Measurements from ENCODE around the gene RFX2.
"Not testable (repeated sequence)": the region's sequence is repeated elsewhere in the genome, so short reads cannot be mapped to it uniquely, and the experiment has no call there.

Gene RFX2

DNA sequence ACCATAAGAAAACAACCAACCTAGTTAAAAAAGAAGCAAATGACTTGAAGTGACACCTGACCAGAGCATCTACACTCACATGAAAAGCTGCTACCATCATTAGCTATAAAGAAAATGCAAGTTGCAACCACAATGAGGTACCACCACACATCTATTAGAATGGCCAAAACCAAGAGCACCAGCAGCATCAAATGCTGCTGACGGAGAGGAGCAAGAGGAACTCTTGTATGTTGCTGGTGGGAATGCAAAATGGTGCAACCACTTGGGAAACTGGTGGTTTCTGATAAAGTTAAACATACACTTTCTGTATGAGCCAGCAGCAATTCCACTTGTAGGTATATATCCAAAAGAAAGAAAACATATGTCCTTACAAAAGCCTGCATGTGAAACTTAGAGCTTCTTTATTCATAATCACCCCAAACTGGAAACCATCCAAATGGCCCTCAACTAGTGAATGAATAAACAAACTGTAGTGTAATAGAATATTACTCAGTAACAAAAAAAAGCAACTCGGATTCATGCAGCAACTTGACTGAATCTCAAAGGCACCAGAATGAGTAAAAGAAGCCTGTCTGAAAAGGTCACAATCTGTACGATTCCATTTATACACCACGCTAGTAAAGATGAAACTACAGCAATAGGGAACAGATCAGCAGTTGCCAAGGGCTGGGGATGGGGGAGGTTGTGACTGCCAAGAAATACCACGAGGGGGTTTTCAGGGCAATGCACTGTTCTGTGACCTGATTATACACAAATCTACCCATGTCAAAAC is 71.5 kb downstream of the RFX2 start:
- DNase-seq (ENCODE audit: low read depth): no peak

DNA sequence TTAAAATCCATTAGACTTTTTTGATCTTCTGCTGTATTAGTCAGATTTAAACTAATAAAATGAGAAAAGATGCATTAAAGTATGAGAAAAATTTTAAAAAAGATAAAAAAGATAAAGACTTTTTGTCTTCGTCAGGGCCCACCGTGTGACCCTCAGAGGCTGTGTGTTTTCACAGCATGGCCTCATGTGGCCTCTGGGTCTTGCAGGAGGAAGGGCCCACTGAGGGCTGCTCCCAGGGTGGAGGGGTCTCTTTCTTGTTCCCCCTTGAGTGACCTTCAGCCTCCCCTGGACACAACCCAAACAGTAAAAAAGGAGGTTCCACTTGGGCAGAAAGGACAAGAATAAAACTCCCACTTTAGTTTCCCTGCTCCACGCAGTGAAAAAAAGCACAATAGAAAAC is 75.3 kb downstream of the RFX2 start:
- no peak for DNase-seq (ENCODE audit: low read depth)

DNA sequence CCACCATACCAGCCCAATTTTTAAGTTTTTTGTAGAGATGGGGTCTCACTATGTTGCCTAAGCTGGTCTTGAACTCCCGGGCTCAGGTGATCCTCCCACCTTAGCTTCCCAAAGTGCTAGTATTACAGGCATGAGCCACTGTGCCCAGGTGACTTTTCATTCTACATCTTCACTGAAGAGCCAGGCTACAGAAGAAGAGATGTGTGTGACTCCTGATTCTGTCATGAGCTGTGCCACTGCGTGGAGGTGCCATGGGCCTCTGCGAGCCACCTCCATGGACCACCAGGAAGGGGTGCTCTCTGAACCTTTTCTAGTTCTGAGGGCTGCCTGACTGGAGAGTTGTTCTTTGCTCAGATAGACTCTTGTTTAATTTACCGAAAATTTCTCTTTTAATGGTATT is 75.8 kb downstream of the RFX2 start:
- DNase-seq (ENCODE audit: low read depth): no peak

DNA sequence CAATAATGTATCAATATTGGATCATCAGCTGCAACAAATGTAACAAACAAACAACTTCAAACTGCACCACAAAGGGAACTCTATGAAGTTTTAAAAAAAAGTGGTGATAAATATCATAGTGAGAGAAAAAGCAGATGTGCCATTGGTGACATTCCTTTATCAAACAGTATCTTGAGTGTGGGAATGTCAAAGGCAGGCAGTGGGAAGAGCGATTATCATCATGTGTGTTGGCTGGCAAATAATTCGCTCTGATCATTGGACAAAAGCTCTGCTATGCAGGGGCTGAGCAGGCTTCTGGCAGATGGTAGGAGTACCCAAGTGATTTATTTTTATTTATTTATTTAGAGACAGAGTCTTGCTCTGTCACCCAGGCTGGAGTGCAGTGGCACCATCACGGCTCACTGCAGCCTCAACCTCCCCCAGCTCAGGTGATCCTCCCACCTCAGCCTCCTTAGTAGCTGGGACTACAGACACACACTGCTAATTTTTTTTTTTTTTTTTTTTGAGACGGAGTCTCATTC is 76.5 kb downstream of the RFX2 start:
- no peak for DNase-seq (ENCODE audit: low read depth)

DNA sequence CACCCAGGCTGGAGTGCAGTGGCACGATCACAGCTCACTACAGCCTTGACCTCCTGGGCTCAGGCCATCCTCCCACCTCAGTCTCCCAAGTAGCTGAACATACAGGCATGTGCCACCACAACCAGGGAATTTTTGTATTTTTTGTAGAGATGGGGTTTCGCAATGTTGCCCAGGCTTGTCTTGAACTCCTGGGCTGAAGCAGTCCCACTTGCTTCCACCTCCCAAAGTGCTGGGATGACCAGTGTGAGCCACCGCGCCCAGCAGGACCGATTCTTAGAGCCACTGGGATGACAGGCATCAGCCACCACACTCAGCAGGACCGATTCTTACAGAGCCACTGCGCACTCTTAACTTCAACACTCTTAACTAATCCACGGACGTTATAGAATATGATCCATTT is 77.5 kb downstream of the RFX2 start:
- no peak for DNase-seq (ENCODE audit: low read depth)

DNA sequence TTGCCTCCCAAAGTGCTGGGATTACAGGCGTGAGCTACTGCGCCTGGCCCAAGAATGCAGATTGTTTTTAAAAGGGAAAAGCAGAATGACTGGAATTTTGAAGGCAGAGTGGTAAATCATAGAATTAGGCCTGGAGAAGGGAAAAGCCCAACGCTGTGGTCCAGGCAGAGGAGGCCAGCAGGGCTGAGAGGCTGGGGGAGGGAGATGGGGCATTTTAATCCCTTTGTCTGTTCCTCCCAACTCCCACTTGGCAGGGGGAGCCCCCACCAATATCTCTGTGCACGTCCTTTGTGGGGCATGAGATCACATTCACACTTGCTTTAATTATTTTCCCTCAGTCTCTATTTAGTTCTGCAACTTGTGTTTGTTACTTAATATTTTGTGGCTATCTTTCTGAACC is 77.9 kb downstream of the RFX2 start:
- DNase-seq (ENCODE audit: low read depth): no peak

DNA sequence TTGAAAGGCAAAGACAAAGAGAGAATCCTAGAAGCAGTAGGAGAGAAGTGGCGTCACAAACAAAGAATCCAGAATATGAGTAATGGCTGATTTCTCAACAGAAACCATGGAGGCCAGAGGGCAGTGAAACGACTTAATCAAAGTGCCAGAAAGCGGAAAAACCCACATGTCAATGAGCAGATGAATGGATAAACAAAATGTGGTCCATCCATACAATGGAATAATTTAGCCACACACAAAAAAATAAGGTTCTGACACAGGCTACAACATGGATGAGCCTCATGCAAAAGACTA is 80.1 kb downstream of the RFX2 start:
- DNase-seq (ENCODE audit: low read depth): no peak

DNA sequence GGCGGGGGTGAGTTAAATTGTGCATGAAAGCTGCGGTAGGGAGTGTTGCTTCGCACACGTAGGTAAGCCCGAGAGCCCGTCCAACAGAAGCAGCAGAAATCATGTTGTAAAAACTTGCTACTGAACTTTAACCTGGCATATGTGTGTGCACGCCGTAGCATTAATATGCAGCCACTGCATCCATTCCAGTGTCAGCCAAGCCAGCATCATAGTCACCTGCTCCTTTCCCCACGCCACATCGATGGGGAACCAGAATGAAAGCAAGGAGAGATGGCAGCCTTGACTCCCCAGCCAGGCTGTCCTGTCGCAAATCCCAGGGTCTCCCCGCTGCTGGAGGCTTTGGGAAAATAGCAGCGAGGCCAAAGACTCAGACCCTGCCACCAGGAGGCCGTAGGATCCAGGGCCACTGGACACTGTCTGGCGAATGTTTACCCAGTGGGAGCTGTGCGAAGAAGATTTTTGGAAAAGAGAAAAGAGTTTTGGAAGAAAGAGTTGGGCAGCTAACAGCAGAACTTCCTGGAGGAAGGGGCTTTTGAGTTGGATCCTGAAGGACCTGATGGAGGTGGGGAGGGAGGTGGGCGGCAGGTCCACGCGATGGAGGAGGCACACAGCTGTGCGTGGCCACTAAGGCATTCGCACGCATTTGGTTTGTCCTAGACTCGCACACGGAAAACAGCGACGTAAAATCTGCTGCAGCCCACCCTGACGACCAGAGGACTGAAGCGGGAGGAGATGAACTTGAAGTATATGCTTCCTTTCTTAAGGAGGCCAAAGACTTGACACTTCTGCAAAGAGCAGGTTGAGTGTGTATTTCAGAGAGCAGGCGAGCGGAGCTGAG is 83.7 kb downstream of the RFX2 start:
- no peak for DNase-seq (ENCODE audit: low read depth)

DNA sequence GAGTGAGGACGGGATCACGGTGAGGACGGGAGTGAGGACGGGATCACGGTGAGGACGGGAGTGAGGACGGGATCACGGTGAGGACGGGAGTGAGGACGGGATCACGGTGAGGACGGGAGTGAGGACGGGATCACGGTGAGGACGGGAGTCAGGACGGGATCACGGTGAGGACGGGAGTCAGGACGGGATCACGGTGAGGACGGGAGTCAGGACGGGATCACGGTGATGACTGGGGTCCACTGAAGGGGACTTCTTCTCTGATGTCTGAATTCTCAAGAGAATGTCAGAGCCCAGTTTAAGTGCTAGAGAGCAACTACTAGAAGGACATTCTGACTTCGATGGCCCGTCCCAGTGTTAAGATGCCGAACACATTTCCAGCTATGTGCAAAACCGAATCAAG is 85.5 kb downstream of the RFX2 start:
- not testable (repeated sequence) for DNase-seq (ENCODE audit: low read depth)

DNA sequence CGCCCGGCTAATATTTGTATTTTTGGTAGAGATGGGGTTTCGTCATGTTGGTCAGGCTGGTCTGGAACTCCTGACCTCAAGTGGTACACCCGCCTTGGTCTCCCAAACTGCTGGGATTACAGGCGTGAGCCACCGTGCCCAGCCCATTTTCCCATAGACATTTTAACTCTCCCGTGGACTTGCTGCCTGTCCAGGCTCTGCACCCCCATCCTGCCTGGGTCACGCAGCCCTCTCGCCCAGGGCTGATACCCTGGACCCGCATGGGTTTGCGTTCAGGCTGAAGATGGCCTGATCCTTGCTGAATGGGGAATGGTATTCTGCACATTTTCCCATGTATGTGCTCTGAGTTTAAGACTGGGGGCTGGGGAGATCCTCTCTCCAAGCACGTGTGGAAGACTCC is 86.4 kb downstream of the RFX2 start:
- DNase-seq (ENCODE audit: low read depth): no peak

DNA sequence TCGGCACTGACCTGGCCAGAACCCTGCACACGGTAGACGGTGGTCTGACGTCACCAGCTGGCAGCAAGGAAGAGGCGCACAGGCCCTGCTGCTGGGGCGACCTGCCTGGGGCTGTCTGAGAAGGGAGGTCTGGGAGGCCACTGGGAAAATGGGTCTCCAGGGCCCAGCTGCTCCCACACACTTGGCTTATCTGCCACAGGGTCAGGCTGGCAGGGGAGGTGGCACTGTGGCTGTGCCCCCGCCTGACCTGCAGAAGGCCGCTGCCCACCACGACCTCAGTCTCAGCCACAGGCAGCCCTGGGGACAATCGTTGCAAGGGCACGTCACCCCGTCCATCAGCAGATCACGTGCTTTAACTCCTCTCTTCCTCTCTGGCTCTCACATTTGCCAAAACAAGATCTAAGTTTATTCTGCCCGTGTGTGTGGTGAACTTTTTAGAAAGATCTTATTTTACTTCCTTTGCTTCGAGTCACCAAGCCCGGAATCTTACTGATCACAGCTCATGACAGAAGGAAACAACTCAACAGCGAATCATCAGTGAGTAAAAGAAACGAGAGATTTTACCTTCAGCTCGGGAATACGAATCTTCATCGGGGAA is 87.1 kb downstream of the RFX2 start:
- DNase-seq (ENCODE audit: low read depth): no peak

DNA sequence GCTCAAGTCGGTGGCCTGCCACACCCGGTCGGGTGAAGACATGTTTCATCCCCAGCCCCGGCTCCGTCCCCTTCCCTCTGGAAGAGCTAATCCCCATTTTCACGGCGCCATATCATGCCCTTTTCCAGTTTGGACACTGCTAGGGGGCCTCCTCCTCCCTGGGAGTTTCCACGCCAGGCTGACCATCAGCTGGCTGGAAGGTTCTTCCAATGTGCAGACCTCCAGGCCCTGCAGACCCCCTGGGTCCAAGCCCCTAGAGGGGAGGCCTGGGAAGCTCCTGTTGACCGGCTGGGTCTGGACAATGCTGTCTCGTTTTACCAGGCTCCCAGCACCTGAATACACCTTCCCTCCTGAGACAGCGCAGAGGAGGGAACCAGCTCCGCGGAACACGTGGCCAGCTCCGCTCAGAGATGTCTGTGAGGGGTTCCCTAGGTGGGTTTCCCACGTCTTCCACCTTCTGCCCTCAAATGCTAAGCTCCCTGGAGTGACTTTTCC is 87.7 kb downstream of the RFX2 start:
- DNase-seq (ENCODE audit: low read depth): no peak

DNA sequence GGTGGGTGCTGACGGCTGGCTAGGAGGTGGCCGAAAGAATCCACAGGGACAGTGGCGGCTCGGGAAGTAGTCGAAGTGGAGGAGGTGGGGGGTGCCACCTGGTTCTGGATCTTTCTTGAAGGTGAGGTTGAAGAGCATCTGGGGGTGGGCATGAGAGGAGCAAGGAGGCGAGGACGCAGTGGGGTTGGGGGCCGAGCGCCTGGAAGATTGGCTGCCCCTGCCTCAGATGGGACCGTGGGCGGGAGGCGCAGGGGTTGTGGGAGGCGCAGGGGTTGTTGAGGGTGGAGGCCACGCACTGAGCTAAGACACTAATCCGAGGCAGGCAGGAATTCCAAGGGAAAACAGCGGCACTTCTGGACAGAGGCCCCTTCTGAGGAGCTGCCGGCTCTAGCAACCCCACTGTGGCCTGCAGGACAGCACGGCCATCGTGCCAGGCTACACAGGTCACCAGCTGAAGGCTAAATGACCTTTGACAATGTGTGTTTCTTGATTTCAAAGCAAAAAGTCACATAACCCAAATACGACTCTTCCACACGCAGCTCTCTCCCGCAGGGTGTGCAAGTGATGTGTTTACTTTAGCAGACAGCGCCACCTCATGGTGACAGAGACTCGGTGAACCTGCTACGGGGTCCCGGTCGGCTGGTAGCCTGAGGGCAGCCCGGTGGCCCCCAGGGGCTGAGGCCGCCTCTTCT is 88.3 kb downstream of the RFX2 start:
- DNase-seq (ENCODE audit: low read depth): peak; percentile 62

DNA sequence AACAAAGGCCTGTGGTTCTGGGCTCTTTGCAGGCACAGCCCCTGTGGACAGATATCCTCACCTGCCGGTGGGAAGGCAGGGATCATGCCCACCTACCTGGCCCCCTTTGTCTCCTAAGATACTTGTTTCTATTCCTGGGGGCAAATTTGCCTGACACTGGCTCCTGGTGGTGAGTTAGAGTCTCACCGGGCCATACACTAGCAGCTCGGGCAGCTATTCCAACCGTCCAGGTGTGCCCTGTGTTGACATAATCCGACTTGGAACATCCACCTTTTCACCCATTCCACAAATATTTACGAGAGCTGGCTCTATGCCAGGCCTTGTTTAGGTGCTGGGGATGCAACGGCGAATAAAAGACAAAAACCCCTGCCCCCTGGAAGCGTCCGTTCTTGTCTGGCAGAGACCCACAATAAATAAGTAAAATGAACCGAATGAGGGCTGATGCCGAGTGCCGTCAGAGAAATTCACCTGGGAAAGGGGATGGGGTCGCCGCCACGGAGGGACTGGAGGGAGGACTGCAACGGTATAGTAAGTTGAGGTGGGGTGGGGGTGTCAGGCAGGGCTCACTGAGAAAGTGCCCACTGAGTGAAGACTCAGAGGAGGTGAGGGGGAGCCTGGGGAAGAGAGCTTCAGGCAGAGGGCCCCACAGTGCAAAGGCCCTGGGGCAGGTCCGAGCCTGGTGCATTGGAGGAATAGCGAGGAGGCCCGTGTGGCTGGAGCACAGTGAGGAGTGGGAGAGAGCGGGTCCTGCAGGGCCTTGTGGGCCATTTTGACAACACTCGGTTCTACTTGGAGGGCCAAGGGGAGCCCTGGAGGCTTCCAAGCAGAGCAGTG is 89.1 kb downstream of the RFX2 start:
- DNase-seq (ENCODE audit: low read depth): no peak

DNA sequence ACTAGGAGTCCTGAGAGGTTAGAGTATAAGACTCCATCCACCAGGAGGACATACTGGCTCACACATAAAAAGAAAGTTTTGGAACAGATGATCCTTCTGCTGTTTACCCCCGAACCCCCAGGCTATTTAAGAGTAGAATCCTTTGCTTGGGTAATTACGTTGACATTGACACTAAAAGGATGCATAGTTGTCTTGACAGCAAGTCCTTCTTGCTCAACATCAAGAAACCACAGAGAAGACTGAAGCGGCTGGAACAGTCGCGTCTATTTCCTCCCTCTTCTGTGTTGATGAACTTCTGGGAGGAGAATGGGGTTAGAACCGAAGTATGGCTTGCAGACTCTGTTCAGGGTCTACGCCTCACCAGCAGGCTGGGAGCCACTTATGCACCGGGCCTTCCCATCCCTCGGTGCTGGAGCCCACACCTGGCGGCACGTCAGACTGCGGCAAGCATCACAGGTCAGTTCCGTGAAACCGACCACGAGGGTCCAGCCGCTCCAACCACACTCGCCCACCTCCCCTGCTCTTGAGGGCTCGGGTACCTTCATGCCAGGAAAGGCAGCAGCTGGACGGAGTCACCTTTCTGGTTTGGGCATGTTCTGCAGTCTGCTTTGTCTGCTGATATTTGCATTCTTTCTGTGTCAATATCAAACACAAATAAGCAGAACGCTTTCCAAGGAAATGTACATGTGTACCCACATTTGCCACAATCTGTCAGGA is 90.0 kb downstream of the RFX2 start:
- DNase-seq (ENCODE audit: low read depth): no peak

DNA sequence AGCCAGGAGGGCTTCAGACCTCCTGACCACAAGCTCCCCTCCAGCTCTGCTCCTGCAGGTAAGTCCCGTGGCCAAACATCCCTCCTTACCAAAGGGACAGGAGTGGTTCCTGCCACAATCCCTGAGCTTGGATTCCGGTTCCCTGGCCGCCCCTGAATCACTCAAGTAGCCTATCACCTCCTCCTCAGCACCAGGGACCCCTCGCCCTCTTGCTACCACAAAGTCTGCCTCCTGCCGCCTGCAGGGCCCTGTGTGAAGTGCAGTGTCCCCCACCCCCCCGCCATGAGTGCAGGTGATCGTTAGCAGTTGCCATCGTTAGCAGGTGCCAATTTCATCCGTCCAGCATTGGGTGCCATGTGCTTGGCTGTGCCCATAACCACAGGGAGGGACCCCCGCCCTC is 91.5 kb downstream of the RFX2 start:
- DNase-seq (ENCODE audit: low read depth): no peak

DNA sequence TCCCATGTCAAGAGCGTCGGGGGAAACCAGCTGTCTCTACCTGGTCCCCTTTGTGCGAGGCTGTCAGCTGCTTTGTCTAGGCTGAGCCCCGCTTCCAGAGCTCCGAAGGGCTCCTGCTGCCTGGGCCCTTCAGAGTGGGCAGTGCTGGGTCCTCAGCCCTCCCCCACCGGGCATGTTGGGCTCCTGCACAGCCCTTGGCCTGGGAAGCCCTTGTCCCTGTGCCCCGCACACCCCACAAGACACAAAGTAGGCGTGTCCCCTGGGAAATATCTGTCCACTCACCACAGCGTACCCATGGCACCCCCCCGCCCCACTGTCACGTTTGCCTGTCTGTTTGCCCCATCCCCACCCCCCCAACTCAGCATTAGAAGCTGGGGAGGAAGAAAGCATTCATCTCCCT is 92.7 kb downstream of the RFX2 start:
- no peak for DNase-seq (ENCODE audit: low read depth)

DNA sequence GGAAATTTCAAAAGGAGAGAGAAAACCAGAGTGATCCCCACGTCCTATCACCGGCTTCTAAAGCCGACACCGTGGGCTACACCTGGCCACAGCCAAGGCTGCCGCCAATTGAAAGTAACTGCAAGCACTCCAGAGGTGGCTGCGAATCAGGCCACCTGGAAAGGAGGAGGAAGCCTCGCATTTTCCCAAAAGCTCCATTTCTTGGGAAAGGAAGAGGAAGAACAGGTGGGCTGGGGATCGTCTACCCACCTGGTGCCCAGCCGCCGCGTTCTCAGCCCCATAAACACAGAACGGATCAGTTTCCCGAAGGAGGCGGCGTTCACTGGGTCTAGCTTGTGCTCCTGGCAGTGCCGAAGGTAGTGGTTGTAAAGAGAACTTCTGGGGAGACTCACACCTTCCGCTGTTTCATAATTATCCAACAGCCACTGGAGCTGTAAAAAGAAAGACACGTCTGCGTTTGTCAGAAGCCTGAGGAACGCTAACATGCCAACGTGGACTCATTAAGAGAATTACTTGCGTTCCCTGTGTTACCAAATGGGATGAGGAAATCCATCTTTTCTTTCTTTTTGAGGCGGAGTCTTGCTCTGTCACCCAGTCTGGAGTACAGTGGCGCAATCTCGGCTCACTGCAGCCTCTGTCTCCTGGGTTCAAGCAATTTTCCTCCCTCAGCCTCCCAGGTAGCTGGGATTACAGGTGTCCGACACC is 94.3 kb downstream of the RFX2 start:
- DNase-seq (ENCODE audit: low read depth): no peak

DNA sequence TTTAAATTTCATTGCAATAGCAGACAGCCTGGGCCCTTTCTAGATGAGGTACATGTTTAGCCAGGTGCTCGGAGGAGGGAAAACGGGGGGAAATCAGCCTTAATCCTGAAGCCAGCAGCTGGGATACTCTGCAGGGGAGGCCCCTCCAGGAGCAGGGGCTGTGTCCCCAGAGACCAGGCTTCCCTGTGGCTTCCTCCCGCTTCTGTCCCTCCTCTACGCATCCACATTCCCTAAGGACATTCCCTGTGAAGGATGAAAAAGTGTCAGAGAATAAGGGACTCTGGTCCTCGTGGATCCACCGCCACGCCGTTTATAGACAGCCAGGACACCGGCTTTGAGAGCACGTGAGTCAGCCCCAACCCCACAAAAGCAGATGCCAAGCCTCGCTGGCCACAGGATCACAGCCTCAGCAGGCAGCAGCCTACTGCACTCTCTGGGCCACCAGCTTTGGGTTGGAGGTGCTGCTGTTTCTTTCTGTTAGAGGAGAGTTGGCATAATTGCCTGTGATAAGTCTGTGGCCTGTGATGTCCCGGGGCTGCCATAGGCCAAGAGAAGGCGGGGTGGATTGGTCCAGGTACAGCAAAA is 95.7 kb downstream of the RFX2 start:
- no peak for DNase-seq (ENCODE audit: low read depth)
